ENCODE results near the gene ANAPC2.
A peak's percentile ranks its signal among the peaks of the same experiment; 100 is the strongest.

The ANAPC2 gene

DNA sequence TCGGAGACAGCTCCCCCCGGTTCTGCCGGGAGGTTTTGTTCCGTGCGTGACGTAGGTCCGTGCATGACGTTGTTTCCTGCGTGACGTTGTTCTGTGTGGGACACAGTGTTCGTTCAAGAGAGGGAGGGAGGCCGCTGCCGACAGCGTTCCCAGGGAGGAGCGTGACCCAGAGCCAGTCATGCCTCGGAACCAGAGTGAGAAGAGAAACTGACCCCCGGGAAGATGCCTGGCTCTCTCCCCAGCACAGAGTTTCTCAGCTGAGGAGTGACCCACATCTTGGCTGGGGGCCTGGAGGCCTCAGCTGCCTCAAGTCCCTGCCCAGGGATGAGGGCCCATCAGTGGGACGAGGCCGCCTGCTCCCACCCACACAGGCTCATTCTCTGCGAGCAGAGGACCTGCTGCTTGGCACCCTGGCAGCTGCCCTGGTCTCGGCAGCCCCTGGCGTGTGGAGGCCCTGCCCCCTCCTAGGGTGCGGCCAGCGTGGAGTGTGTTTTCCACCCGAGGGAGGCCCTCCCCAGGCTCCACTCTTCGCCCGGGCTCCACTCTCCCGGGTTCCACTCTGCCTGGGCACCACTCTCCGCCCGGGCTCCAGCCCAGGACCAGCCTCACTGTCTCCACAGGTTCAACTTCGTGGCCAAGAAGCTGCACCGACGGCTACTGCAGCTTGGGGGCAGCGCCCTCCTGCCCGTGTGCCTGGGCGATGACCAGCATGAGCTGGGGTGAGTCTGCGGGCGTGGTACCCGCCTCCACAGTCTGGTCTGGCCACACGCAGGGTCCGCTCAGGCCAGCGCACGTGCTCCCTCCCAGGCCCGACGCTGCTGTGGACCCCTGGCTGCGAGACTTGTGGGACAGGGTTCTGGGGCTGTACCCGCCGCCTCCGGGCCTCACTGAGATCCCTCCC, 25.1 kb upstream of the ANAPC2 start:
- no peak for DNase-seq

DNA sequence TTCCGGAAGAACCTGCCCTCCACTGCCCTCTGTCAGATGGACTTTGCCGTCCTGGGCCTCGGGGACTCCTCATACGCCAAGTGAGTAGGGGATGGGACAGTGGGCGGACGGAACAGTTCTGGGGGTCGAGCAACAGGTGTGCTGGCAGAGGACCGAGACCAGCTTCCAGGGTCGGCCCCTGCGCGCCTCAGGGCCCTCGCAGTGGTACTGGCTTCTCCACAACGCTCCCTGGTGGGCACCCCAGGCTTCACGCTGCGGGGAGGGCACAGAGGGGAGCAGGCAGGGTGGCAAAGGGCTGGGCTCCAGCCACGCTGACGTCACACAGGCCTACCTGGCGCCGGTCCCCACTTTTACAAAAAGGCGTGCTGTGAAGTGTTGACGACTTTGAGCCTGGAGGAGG, 24.2 kb upstream of the ANAPC2 start:
- no peak for DNase-seq

DNA sequence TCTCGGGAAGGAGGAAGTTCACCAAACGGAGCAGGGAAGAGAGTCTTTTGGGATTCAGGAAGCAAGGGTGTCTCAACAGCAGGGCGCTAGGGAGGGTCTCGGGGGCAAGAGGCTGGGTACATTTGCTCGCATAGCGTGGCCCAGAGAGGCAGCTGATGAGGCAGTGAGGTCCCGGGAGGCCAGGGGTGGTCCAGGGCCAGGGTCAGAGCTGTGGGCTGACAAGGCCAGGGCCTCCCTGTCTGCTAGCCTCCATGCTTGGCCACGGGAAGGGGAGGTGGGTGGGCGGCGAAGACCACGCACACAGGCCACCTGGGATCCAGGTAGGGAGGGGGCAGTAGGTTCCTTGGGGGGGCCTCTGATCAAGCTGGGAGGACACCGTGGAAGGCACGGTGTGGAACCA, 23.2 kb upstream of the ANAPC2 start:
- no peak for DNase-seq

DNA sequence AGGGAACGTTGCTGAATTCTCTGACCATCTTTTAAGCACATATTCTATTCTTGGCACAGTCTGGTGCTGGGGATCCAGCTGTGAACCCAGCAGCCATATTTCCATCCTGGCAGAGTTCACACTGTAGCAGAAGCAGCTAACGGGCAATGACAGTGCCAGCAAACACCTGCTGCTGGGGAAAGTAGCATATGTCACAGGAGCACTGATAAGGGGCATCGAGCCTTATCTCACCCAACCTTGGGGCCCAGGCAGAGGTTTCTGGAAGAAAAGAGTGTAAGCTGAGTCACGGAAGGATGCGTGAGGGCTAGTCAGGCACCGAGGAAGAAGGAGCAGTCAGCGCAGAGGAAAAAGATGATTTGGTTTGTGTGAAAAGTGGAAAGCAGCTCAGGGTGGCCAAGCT, 18.2 kb upstream of the ANAPC2 start:
- no peak for DNase-seq

DNA sequence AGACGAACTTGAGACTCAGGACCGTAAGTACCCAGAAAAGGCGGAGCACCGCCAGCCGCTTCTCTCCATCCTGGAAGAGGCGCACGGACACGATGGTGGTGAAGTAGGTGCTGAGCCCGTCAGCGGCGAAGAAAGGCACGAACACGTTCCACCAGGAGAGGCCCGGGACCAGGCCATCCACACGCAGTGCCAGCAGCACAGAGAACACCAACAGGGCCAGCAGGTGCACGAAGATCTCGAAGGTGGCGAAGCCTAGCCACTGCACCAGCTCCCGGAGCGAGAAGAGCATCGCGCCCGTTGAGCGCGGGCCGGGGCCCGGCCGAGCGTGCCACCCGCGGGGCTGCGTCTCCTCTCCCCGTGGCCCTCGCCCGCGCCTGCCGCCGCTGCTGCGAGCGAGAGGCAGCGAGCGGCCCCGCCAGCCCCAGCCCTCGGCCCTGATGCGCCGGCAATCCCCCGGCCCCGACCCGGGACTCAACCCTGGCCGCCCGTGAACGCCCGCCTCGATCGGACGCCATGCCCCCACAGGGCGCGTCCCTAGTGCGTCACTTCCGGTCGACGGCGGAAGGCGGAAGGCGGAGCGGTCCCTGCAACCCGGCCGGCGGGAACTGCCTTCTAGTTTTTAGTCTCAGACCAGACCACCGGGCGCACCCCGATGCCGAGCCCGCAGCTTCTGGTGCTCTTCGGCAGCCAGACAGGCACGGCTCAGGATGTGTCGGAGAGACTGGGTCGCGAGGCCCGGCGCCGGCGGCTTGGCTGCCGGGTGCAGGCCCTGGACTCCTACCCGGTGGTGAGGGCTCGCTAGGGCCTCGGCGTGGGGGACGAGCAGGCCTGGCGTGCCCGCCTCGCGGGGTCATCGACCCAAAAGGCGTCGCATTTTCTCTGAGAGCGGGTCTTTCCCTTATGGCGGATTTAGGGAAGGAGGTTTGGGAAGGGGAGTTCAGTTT, 17.0 kb upstream of the ANAPC2 start, which contains the start of the genes NDOR1 and TMEM203:
Gene NDOR1, plus strand, starts transcription at position 575 of the 944 bp plus-strand sequence. Its CDS starts 78 bp downstream, at position 653.
Gene TMEM203, minus strand, starts transcription at position 523 of the 944 bp plus-strand sequence. Its CDS starts 234 bp downstream, at position 289.
- DNase-seq = peak; percentile 96

DNA sequence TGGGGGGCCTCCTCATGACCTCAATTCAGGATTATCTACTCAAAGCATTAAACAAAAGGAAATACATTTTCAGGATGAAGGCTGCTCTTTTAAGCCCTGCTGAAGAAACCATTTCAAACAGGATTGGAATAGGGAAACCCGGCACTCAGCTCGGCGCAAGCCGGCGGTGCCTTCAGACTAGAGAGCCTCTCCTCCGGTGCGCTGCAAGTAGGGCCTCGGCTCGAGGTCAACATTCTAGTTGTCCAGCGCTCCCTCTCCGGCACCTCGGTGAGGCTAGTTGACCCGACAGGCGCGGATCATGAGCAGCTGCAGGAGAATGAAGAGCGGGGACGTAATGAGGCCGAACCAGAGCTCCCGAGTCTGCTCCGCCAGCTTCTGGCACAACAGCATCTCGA, 16.4 kb upstream of the ANAPC2 start:
- DNase-seq = no peak

DNA sequence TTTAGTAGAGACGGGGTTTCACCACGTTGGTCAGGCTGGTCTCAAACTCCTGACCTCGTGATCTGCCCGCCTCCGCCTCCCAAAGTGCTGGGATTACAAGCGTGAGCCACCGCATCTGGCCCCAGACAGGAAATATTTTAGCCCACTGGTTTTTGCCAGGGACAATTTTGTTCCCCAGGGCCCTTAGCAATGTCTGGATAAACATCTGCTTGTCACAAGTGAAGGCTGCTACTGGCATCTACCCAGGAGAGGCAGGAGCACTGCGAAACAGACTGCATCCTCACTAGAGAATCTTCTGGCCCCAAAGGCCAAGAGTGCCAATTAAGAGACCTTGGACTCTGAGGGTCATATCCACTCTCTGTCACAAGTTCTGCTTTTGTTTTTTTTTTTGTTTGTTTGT, 14.6 kb upstream of the ANAPC2 start:
- no peak for DNase-seq

DNA sequence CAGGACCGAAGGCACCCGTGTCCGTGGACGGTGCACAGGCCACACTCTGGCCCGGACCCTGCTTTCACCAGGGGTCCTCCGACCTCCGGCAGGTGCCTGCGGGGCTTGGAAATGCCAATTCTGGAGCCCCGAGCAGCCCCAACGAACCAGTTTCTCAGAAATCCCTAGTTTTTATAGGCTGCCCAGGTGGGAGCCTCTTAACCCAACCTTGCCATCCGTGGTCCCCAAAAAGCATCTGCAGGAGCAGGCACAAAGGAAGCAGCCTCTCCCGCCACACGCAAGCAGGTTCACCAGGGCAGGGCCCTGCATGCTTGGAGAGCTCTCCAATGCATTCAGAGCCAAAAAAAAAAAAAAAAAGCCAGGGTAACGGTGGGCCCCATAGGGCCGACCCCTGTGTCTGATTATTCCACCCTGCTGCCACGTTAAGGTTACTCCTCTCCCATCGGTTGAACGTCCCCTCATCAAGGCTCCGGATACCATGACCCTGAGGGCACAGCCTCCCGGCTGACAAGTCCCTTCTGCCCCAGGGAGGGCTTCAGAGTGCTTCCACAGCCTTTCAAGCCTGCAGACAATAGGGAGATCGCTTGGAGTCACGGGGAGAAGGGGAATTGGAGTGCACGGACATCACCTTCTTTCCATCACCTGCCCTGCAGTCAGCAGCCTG, 13.0 kb upstream of the ANAPC2 start:
- DNase-seq = no peak

DNA sequence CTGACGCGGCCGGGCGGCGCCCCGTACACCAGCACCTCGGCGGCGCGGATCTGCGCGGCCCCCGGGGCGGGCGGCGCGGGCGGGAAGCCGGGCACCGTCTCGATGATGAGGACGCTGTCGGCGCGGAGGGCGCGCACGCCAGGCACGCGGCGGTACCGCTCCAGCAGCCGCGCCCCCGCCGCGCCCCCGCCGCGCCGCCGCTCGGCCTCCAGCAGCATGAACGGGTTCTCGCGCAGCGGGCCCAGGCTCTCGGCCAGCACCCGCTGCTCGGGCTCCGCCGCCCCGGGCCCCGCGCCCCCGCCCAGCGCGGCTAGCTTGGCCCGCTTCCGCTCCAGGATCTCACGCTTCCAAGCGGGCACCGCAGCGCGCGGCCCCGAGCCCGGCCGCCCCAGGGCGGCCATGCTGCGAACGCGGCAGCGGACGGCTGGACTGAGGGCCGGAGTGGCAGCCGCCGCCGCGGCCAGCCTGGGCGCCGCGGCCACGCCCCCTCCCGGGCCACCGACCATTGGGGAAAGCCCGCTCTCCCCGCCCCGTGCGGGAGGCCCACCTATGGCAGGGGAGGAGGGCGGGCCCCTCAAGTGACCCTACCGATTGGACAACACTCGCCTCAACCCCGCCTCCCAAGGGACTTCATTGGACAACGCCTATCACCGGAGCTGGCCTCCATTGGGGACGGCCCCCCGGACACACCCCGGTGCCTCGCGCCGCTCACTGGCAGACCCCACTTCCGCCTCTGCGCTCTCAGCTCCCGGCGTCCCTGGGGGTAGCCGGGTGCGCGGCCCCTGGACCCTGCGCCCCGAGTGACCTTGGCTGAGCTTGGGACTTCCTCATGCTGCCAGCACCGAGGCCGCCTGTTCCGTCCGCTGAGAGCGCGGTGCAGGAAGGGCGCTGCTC, 12.2 kb upstream of the ANAPC2 start, which contains the start of gene TPRN:
Gene TPRN, minus strand, starts transcription at position 431 of the 894 bp plus-strand sequence. Its CDS starts 30 bp downstream, at position 401.
- DNase-seq = peak; percentile 100

DNA sequence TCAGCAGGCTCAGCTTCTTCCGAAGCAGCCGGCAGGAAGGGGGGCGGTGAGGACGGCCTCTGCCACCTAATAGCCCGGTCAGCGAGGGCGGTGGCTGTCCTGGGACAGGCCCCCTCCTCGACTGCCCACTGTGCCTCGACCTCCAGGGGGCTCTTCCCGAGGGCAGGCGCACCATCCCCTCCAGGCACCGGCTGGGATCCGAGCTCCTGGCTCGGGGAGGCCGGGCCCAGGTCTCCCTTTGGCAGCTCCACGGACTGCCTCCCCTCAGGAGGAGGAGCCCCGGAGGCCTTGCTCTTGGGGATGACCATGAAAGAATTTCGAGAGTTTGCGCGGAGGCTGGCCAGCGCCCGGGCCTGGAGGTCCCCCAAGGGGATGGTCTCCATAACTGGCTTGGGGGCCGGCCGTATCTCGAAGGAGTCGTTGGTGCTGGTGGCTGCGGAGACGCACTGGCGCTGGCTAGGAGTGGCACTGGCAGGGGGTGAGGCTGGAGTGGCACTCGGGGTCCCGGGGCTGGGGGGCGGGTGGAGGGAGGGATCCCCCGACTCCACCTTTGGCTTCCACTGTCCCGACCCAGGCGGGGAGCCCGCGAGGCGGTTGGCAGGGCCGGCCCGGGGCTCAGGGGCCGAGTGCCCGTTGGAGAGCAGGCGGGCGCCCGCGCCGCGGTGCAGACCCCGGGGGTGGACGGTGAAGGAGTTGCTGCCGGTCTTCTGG, 11.2 kb upstream of the ANAPC2 start:
- DNase-seq = no peak

DNA sequence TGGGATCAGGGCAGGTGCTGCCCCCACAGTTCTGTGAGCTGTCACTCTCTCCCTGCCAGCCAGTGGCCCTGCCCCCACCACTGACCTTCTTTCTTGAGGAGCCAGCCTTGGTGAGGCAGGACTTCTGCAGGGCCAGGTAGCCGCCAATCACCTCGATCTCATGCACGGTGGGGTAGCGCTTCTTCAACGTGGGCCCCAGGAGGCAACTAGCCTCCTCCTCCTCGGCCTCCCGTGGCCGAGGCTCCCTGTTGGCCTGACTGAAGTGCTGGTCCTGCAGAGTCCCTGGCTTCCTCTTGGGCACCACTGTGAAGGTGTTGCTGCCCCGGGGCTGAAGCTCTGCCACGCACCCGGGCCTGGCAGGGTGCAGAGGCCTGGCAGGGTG, 10.5 kb upstream of the ANAPC2 start:
- no peak for DNase-seq

DNA sequence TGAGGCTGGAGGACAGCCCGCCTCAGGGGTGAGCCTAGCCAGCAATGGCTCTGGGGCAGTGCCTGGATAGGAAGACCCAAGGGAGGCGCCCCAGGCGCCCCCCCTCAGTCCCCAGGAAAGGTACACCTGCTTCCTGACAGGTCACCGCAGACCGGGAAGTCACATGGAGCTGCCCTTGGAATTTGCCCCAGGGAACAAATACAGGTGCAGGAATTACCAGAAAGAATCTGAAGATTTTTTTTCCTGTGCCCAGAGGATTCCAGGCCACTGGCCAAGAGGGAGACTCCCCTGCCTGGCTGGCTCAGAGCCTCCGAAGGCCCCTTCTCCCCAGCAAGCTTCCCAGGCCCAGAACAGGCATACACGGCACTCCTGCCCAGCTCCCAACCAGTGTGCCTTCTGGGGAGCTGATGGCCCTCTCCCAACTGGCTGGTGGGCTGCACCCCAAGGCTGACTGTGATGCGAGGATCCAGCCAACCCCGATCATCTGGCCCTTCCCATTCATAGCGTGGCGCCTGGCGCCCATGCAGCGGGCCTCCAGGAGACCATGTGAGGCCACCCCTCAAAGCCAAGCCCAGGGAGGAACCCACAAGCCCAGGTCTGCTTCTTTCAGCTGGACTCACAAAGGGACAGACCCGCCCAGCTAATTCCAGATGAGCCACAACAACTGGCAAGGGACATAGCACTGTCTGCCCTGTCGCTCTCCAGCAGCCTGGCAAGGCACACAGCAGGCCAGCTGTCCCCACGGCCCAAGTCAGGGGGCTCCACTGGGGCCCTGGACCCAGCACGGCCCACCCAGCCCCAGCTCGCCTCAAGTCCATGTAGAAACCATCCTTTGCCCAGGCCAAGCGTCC, 9.9 kb upstream of the ANAPC2 start:
- DNase-seq = no peak

DNA sequence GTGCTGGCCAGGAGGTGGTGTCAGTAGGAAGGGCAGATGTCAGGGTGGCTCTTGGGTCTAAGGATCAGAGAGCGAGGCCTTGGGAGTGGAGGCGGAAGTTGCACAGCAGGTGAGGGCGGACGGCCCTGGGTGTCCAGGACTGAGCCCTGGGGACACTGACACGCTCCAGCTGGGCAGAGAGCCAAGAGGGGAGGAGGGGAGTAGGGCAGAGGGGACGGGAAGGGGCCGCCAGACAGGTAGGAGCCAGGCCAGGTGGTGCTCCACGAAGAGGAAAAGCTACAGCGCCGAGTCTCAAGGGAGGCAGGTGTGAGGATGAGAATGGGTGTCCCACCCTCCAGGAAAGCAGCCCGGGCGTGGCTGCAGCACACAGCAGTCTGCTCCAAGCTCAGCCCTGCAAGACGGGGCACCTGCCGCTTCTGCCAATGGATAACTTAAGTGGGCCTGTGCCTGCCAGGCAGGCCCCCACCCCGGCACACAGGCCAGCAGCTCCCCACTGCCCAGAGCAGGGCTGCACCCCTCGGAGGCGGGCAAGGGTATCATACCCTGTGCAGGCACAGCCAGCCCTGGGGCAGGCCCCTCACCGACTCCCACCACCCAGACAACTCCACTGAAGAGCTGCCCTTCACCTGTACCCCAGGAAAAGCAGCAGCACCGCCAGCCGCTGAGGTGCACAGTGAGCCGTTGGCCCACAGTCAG, 7.3 kb upstream of the ANAPC2 start:
- DNase-seq = no peak

DNA sequence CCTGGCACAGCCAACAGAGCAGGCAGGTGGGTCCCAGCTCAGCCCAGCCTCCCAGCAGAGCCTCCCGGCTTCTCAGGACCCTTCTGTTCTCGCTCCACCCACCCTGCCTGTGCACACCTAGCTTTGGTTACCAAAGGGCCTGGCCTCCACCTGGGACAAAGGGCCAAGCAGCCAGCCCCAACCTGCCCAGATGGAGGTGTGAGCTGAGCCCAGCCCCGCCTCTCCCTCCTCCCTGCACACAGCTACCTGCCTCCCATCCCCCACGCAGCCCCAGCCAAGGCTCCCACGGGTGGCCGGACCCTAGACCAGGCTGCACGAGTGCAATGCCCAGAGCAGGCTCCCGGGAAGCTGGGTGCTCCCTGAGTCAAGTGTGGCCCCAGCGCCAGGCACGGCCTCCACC, 6.5 kb upstream of the ANAPC2 start:
- no peak for DNase-seq

DNA sequence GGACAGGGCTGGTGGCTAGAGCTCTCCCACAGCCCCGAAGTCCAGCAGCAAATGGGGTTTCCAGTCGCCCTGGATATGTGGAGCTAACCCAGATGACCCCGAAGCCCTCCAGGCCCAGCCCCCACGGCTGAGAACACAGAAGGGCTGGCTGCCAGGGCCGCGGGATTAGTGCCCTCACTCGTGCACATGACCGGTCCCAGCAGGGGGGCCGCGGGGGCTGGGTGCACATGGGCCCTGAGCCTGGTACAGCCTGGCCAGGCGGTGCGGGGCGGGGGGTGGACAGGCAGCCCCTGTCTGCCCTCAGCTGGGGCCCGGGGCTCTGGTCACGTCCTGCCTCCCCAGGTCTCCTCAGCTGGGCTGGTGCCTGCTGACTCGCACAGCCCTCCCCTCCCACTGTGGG, 6.0 kb upstream of the ANAPC2 start:
- DNase-seq = no peak

DNA sequence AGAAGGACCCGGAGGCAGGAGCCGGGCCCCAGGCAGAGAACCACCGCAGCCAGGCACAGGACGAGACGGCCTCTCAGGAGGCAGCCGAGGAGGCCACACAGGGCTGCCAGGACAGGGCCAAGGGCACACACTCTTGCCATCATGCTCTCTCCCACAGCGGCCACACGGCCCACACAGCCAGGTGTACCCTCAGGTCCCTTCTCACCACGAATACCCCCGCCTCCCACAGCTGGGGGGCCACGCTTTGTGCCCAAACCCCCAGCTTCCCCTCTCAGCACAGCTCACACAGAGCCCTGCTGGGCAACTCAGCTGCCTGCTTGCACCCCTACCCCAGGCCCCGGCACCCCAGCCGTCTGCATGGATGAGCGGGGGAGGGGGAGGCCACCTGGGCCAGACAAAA, 5.4 kb upstream of the ANAPC2 start:
- no peak for DNase-seq

DNA sequence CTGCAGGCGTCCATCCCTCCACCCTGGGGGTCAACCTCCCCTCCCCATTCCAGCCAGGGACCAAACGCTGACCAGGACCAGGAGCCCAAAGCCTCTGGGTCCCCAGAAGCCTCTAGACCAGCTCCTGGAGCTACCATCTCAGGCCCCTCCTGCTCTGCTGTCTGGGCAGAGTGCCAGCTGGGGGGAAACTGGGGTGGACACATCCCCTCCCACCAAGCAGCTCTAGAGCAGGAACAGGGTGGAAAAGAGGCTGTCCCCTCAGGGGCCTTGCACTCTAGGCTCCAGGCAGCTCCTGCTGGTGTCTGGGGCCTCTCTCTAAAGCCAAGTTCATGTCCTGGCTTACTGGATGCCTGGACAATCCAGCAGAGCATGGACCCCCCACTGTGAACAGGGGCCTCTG, 4.5 kb upstream of the ANAPC2 start:
- no peak for DNase-seq

DNA sequence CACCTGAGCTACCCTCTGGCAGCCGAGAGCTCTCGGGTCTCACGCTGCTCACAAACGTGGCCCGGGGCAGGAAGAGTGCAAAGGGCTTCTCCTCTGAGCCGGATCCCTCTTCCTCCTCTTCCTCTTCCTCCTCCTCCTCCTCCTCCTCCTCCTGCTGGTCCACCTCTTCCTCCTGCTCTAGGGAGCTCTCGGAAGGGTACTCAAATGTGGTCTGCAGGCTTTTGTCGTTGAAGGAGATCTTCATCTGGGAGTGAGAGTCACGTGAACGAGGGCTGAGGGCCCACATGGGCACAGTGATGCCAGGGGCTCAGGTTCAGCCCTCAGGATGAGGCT, 4.1 kb upstream of the ANAPC2 start:
- DNase-seq = no peak

DNA sequence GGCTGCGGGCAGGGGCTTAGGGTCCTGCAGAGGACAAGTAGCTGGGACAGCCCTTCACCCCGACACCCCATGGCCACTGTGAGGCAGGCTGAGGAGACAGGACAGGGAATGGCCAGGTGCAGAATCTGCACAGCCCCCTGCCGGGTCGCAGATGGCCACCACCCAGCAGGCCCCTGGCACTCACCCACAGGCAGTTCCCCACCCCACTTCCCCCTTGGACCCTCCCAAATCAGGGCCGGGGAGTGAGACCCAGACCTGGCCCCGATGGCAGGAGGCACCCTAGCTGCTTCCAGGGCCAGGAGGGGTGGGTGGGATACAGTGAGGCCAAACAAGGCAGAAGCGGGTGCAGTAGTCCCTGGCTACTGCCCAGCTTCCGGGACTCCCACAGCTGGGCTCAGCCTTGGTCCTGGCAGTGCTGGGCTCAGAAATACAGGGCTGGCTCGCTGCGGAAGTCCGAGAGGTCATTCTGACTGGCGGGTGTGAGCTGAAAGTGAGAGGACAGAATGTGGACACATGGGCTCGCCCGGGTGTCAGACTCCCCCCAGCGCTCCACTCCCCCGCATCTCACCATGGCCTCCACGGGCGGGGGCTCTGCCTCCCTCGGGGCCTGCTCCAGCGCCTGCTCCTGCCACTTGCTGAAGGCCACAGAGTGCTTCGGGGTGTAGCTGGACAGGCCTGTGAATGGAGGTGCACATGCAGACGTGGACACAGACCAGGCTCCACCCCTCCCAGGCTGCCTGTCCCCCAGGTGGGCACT, 3.5 kb upstream of the ANAPC2 start:
- DNase-seq = no peak

Measured in RPMI8226 (cell line).